Measurements from ENCODE around the gene NPHP4. TPM values are rescaled to one million over a fixed set of nuclear protein-coding genes. Genes with fewer than 3 reads are reported as not detected.

NPHP4 gene
- polyA plus RNA-seq, 2 donors, result 2.9 to 4.4 TPM

DNA sequence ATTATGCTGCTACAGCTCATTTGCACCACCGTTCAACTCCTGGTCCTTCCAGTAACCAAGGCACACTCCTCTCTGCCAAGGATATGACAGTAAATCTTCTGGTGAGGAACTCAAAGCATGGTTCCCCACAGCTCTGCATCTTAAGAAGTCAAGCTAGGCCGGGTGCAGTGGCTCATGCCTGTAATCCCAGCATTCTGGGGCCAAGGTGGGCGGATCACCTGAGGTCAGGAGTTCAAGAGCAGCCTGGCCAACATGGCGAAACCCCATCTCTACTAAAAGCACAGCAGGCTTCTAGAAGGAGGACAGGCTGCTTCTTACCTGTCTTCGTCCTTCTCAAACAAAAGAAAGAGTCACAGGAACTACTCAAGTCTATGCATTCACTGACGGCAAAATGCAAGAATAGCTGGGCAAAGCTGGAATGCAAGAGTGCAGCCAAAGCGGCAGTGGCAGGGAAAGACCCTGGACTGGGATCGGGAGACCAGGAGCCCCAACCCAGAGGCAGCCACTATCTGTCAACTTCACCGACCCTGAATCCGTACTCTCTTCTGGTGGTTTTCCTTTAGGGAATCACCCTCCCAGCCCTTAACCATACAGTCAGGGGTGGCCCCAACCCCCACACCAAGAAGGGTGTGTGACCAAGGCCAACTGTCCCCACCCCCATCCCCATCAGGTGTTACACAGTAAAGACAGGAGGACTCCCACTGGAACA is 75.5 kb downstream of the NPHP4 start:
- 90 to 91% methylated on average over 10 of the region's 10 CpGs for WGBS, 2 donors
- no peaks in the 10 kb centered on the region for H3K9me3 ChIP-seq (ENCODE audit: control insufficient read depth in 2 of 2, insufficient read depth in 1 of 2, low read depth in 1 of 2, low read length in 1 of 2)
- no peaks in the 10 kb centered on the region for H3K27me3 ChIP-seq (ENCODE audit: control insufficient read depth in 1 of 2, insufficient read depth in 2 of 2, low read length in 2 of 2)
- H3K27ac ChIP-seq (ENCODE audit: low read depth in 2 of 2, low read length in 1 of 2), result no peak overlapping the region
- H3K4me3 ChIP-seq (ENCODE audit: low read depth in 1 of 2, low read length in 2 of 2), result no peak overlapping the region
- peaks cover 0 to 2% of the 10 kb centered on the region in 2 donors for H3K4me1 ChIP-seq (ENCODE audit: control insufficient read depth in 2 of 2, insufficient read depth in 2 of 2, low read length in 1 of 2)
- H3K36me3 ChIP-seq (ENCODE audit: control insufficient read depth in 2 of 2, insufficient read depth in 2 of 2, low read length in 1 of 2), result no peaks in the 10 kb centered on the region

DNA sequence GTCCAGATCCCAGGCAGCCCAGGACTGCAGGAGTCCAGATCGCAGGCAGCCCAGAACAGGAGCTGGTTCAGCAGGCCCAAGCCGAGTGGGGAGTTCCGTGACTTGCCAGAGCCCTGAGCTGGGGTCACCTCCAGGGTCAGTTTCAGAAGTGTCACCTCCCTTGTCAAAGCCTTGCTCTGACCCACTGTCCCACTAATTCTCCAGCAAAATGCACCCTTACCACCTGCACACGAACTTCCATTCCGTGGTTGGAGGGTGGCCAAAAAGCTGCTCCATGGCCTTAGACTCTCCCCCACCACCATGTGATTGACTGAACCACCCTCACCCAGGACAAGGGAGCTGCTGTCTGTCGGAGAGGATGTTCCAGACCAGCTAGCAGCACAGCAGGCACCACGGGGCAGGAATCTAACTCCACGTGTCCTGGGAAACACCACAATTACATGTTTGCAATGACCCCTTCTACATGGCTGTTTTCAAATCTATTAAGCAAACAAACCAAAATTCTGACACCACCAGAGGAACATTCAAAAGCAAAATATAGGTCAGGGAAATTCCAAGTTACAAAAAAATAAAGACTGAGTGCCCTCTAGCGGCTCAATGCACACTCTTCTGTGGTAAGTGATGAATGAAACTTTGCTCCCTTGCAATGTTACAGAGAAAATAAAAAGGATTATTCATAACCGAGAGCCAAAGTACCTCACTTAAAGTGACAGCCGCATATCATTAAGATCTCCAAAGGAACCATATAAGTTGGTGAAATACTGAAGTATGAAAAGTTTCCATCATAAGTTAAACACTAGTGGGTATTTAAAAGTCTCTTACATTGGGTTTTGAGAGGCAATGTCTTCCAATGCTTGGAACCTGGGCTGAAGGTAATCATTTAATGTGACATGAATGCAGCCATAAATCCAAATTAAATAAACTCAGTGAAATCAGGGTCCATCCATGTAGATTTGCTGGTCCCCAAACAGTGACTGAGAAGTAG is 76.3 kb downstream of the NPHP4 start:
- H3K36me3 ChIP-seq (ENCODE audit: control insufficient read depth in 2 of 2, insufficient read depth in 2 of 2, low read length in 1 of 2), result peaks cover 0 to 2% of the 10 kb centered on the region in 2 donors
- no peak overlapping the region for H3K4me3 ChIP-seq (ENCODE audit: low read depth in 1 of 2, low read length in 2 of 2)
- H3K4me1 ChIP-seq (ENCODE audit: control insufficient read depth in 2 of 2, insufficient read depth in 2 of 2, low read length in 1 of 2), result peaks cover 0 to 2% of the 10 kb centered on the region in 2 donors
- 45% methylated on average over 11 of the region's 11 CpGs for WGBS, 2 donors
- no peaks in the 10 kb centered on the region for H3K27me3 ChIP-seq (ENCODE audit: control insufficient read depth in 1 of 2, insufficient read depth in 2 of 2, low read length in 2 of 2)
- H3K9me3 ChIP-seq (ENCODE audit: control insufficient read depth in 2 of 2, insufficient read depth in 1 of 2, low read depth in 1 of 2, low read length in 1 of 2), result no peaks in the 10 kb centered on the region
- no peak overlapping the region for H3K27ac ChIP-seq (ENCODE audit: low read depth in 2 of 2, low read length in 1 of 2)

DNA sequence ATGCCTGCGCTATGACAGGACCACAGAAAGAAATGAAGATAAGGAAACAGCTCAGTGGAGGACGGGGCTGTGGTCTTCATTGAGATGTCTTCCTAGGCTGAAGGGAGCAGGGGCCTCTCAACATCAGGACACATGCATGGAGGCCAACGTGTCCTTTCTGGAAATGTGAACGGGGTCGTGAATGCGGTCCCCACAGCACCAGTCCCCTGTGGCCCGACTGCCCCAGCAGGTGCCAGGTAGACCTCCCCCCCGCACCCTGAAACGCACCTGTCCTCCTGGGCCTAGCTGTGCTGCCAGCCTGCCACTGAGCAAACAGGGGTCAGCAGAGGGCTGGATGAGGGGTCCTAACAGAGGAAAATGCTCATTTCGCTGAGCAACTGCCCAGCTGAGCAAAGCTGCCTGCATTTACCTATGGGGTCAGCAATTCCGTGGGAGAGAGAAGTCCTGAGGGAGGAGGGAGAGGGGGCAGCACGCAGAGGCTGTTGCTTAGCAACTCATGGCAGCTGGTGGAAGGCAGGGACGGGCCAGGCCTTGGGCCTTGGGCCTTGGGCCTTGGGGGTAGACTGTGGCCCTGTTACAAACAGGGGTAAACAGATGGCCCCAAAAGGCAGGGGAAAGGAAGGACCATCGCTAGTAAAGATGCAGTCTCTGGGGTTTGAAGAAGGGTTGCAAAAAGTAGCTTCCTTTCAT is 77.4 kb downstream of the NPHP4 start:
- Histone ChIP-seq H3K4me1 (ENCODE audit: control insufficient read depth in 2 of 2, insufficient read depth in 2 of 2, low read length in 1 of 2) (peaks cover 0 to 2% of the 10 kb centered on the region in 2 donors), H3K36me3 (ENCODE audit: control insufficient read depth in 2 of 2, insufficient read depth in 2 of 2, low read length in 1 of 2) (peaks cover 0 to 4% of the 10 kb centered on the region in 2 donors)
- 88 to 92% methylated on average over 14 of the region's 14 CpGs for WGBS, 2 donors

DNA sequence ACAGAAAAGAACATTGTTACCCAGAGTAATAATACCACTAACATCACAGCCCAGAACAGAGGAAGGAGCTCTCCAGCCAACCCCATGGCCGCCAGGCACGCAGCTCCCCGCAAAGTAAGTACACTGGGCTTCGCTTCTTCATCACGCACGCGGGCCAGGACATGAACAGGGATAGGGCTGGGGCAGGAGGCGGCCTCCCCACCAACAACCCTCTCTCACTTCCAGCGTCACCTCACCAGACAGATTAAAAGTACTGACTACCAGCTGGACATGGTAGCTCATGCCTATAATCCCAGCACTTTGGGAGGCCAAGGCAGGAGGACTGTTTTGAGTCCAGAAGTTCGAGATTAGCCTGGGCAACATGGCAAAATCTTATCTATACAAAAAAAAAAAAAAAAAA is 78.3 kb downstream of the NPHP4 start:
- H3K27ac ChIP-seq (ENCODE audit: low read depth in 2 of 2, low read length in 1 of 2), result no peak overlapping the region
- H3K27me3 ChIP-seq (ENCODE audit: control insufficient read depth in 1 of 2, insufficient read depth in 2 of 2, low read length in 2 of 2), result no peaks in the 10 kb centered on the region
- peaks cover 0 to 2% of the 10 kb centered on the region in 2 donors for H3K4me1 ChIP-seq (ENCODE audit: control insufficient read depth in 2 of 2, insufficient read depth in 2 of 2, low read length in 1 of 2)
- 95 to 97% methylated on average over 10 of the region's 10 CpGs for WGBS, 2 donors
- no peak overlapping the region for H3K4me3 ChIP-seq (ENCODE audit: low read depth in 1 of 2, low read length in 2 of 2)
- H3K9me3 ChIP-seq (ENCODE audit: control insufficient read depth in 2 of 2, insufficient read depth in 1 of 2, low read depth in 1 of 2, low read length in 1 of 2), result no peaks in the 10 kb centered on the region
- peaks cover 0 to 4% of the 10 kb centered on the region in 2 donors for H3K36me3 ChIP-seq (ENCODE audit: control insufficient read depth in 2 of 2, insufficient read depth in 2 of 2, low read length in 1 of 2)

More for the DNA sequence above, 77.4 kb downstream of the NPHP4 start:
- Histone ChIP-seq H3K9me3 (ENCODE audit: control insufficient read depth in 2 of 2, insufficient read depth in 1 of 2, low read depth in 1 of 2, low read length in 1 of 2) (no peaks in the 10 kb centered on the region), H3K27ac (ENCODE audit: low read depth in 2 of 2, low read length in 1 of 2) (no peak overlapping the region), H3K4me3 (ENCODE audit: low read depth in 1 of 2, low read length in 2 of 2) (no peak overlapping the region), H3K27me3 (ENCODE audit: control insufficient read depth in 1 of 2, insufficient read depth in 2 of 2, low read length in 2 of 2) (no peaks in the 10 kb centered on the region)

DNA sequence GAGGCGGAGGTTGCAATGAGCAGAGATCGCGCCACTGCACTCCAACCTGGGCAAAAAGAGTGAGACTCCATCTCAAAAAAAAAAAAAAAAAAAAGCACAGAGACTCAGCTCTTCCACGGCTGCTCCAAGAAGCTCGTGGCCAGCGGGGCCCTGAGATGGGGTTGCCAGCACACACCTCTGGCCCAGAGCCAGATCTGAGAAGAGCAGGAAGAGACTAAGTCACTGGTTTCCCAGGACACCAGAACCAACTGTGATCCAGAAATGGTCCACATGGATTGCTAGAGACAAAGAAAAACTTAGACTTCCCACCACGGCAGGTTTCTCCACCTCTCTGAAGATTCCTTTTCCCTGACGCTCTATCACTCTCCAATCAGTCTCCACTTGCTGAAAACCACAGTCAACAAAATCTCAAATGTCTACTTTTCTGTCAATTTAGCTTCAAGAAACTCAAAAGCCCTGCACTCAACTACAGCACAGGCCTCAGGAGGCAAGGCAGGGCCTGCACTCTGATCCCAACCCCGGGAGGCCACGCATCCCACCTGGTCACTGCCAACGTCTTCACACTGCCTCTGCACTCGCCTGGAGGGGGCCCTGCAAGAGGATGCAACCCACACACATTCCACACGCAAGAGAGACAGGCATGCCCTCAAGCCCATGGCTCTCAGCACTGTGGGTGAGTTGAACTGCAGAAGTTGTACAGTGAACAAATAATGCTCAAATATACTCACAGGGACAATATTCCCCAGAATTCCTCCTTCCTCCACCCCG is 79.0 kb downstream of the NPHP4 start:
- H3K4me3 ChIP-seq (ENCODE audit: low read depth in 1 of 2, low read length in 2 of 2), result no peak overlapping the region
- H3K27ac ChIP-seq (ENCODE audit: low read depth in 2 of 2, low read length in 1 of 2), result no peak overlapping the region
- no peaks in the 10 kb centered on the region for H3K27me3 ChIP-seq (ENCODE audit: control insufficient read depth in 1 of 2, insufficient read depth in 2 of 2, low read length in 2 of 2)
- H3K36me3 ChIP-seq (ENCODE audit: control insufficient read depth in 2 of 2, insufficient read depth in 2 of 2, low read length in 1 of 2), result peaks cover 0 to 4% of the 10 kb centered on the region in 2 donors
- WGBS, 2 donors, result 86 to 87% methylated on average over 12 to 14 of the region's 14 CpGs
- H3K4me1 ChIP-seq (ENCODE audit: control insufficient read depth in 2 of 2, insufficient read depth in 2 of 2, low read length in 1 of 2), result peaks cover 0 to 2% of the 10 kb centered on the region in 2 donors
- no peaks in the 10 kb centered on the region for H3K9me3 ChIP-seq (ENCODE audit: control insufficient read depth in 2 of 2, insufficient read depth in 1 of 2, low read depth in 1 of 2, low read length in 1 of 2)

DNA sequence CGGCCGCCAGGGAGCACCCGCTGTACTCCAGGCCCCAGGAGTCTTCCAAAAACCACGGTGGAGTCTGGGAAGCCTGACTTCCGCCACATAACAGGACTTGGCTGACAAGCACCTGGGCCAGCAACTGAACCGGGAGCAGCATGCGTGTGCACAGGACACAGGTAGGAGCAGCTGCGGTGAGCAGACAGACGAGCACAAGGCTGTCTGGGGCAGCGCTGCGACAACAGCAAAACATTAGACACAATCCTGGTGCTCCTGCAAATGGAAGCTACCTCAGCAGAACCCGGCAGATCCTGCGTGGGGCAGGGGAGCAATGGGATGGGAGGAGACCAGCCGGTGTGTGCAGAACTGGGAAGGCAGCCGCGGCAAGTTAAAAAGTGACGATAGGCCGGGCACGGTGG is 80.4 kb downstream of the NPHP4 start:
- no peak overlapping the region for H3K4me3 ChIP-seq (ENCODE audit: low read depth in 1 of 2, low read length in 2 of 2)
- H3K27me3 ChIP-seq (ENCODE audit: control insufficient read depth in 1 of 2, insufficient read depth in 2 of 2, low read length in 2 of 2), result no peaks in the 10 kb centered on the region
- peaks cover 0 to 6% of the 10 kb centered on the region in 2 donors for H3K36me3 ChIP-seq (ENCODE audit: control insufficient read depth in 2 of 2, insufficient read depth in 2 of 2, low read length in 1 of 2)
- H3K4me1 ChIP-seq (ENCODE audit: control insufficient read depth in 2 of 2, insufficient read depth in 2 of 2, low read length in 1 of 2), result peaks cover 0 to 2% of the 10 kb centered on the region in 2 donors
- H3K27ac ChIP-seq (ENCODE audit: low read depth in 2 of 2, low read length in 1 of 2), result no peak overlapping the region
- WGBS, 2 donors, result 93 to 96% methylated on average over 19 of the region's 19 CpGs
- H3K9me3 ChIP-seq (ENCODE audit: control insufficient read depth in 2 of 2, insufficient read depth in 1 of 2, low read depth in 1 of 2, low read length in 1 of 2), result no peaks in the 10 kb centered on the region

DNA sequence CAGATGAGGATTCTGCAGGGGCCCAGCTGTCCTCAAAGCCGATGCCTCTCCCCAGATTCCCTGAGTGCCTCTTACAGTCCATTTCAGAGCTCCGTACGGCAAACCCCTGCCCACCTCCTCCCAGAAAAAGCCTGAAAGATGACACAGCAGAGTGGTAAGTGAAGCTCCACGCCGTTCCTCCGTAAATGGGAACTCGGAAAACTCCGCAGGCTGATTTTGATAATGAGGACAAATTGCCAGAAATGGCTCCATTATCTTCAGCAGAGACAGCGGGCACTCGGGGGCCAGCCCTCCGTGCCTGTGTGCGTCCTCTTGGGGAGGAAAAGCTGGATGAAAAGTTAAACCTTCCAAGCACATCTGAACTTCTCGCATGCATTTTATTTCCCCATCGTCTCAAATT is 81.1 kb downstream of the NPHP4 start:
- H3K36me3 ChIP-seq (ENCODE audit: control insufficient read depth in 2 of 2, insufficient read depth in 2 of 2, low read length in 1 of 2), result peaks cover 0 to 6% of the 10 kb centered on the region in 2 donors
- H3K9me3 ChIP-seq (ENCODE audit: control insufficient read depth in 2 of 2, insufficient read depth in 1 of 2, low read depth in 1 of 2, low read length in 1 of 2), result no peaks in the 10 kb centered on the region
- H3K27me3 ChIP-seq (ENCODE audit: control insufficient read depth in 1 of 2, insufficient read depth in 2 of 2, low read length in 2 of 2), result no peaks in the 10 kb centered on the region
- no peak overlapping the region for H3K27ac ChIP-seq (ENCODE audit: low read depth in 2 of 2, low read length in 1 of 2)
- H3K4me3 ChIP-seq (ENCODE audit: low read depth in 1 of 2, low read length in 2 of 2), result no peak overlapping the region
- H3K4me1 ChIP-seq (ENCODE audit: control insufficient read depth in 2 of 2, insufficient read depth in 2 of 2, low read length in 1 of 2), result peaks cover 0 to 2% of the 10 kb centered on the region in 2 donors
- 92% methylated on average over 14 of the region's 14 CpGs for WGBS, 2 donors

DNA sequence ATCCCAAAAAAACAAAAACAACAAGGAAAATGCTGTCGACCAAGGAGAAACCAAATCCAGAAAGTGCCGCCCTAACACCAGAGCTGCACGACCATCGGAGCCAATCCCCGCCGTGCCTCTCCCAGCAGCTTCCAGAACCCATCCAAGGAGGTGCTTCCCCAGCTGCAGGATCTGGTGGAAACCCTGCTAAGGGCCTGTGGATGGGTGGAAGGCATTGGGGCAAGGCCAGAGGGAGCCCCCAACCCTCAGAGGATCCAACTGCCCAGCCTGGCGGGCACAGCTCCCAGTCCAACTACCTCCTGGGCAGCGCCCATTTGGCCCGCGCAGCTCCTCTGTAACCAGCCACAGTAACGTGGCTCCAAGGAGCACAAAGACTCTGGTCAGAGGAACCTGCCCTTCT is 81.6 kb downstream of the NPHP4 start:
- H3K9me3 ChIP-seq (ENCODE audit: control insufficient read depth in 2 of 2, insufficient read depth in 1 of 2, low read depth in 1 of 2, low read length in 1 of 2), result no peaks in the 10 kb centered on the region
- WGBS, 2 donors, result 96 to 97% methylated on average over 11 of the region's 11 CpGs
- no peaks in the 10 kb centered on the region for H3K27me3 ChIP-seq (ENCODE audit: control insufficient read depth in 1 of 2, insufficient read depth in 2 of 2, low read length in 2 of 2)
- H3K27ac ChIP-seq (ENCODE audit: low read depth in 2 of 2, low read length in 1 of 2), result no peak overlapping the region
- H3K4me1 ChIP-seq (ENCODE audit: control insufficient read depth in 2 of 2, insufficient read depth in 2 of 2, low read length in 1 of 2), result peaks cover 0 to under 1% of the 10 kb centered on the region in 2 donors
- H3K36me3 ChIP-seq (ENCODE audit: control insufficient read depth in 2 of 2, insufficient read depth in 2 of 2, low read length in 1 of 2), result peaks cover 0 to 6% of the 10 kb centered on the region in 2 donors
- H3K4me3 ChIP-seq (ENCODE audit: low read depth in 1 of 2, low read length in 2 of 2), result no peak overlapping the region

DNA sequence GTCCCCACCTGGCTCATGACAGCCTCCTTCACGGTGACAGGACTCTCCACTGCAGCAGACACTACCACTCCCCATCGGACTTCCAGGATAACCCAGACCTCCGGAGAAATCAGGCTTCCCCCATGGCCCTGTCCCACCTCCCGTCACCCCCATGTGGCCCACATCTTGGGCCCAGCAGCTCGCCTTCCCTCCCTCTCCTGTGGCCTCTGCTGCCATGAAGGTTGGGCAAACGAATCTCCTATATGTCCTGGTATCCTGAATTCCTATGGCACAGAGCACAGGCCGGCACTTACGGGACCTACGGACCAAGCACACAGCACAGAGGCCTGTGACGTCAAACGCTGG is 82.0 kb downstream of the NPHP4 start:
- Histone ChIP-seq H3K4me3 (ENCODE audit: low read depth in 1 of 2, low read length in 2 of 2) (no peak overlapping the region), H3K27ac (ENCODE audit: low read depth in 2 of 2, low read length in 1 of 2) (no peak overlapping the region), H3K4me1 (ENCODE audit: control insufficient read depth in 2 of 2, insufficient read depth in 2 of 2, low read length in 1 of 2) (no peaks in the 10 kb centered on the region), H3K27me3 (ENCODE audit: control insufficient read depth in 1 of 2, insufficient read depth in 2 of 2, low read length in 2 of 2) (no peaks in the 10 kb centered on the region), H3K36me3 (ENCODE audit: control insufficient read depth in 2 of 2, insufficient read depth in 2 of 2, low read length in 1 of 2) (peaks cover 0 to 10% of the 10 kb centered on the region in 2 donors), H3K9me3 (ENCODE audit: control insufficient read depth in 2 of 2, insufficient read depth in 1 of 2, low read depth in 1 of 2, low read length in 1 of 2) (no peaks in the 10 kb centered on the region)
- whole genome bisulfite sequencing, 2 donors, result 94% methylated on average over 11 of the region's 11 CpGs
